Ishikawa (cell line): ENCODE results near the gene LCN1.

Experiments used
- CEBPB ChIP-seq: IDR thresholded peaks from 2 replicates; pipeline ENCODE4 v1.6.1; 2012
- EGR1 ChIP-seq: IDR thresholded peaks from 2 replicates; pipeline ENCODE4 v1.6.1; 2012
- EP300 ChIP-seq: IDR thresholded peaks from 2 replicates; pipeline ENCODE4 v1.6.1; 2012; ENCODE audit warnings: borderline replicate concordance
- FOXM1 ChIP-seq: IDR thresholded peaks from 2 replicates; pipeline ENCODE4 v1.6.1; 2012; ENCODE audit warnings: low read depth, borderline replicate concordance
- RAD21 ChIP-seq: IDR thresholded peaks from 2 replicates; pipeline ENCODE4 v1.6.1; 2012; ENCODE audit warnings: low read depth
- TCF12 ChIP-seq: IDR thresholded peaks from 2 replicates; pipeline ENCODE4 v1.6.1; 2012; ENCODE audit warnings: low read depth
- TEAD4 ChIP-seq: IDR thresholded peaks from 2 replicates; pipeline ENCODE4 v1.6.1; 2012
- TF ChIP-seq, protein P1 (sequence below): IDR thresholded peaks from 2 replicates; pipeline ENCODE4 v1.6.1; 2012
- TF ChIP-seq, protein P2 (sequence below): IDR thresholded peaks from 2 replicates; pipeline ENCODE4 v1.6.1; 2012; ENCODE audit warnings: low read depth, mild to moderate bottlenecking
- TF ChIP-seq, protein P3 (sequence below): IDR thresholded peaks from 2 replicates; pipeline ENCODE4 v1.6.1; 2012

DNA sequence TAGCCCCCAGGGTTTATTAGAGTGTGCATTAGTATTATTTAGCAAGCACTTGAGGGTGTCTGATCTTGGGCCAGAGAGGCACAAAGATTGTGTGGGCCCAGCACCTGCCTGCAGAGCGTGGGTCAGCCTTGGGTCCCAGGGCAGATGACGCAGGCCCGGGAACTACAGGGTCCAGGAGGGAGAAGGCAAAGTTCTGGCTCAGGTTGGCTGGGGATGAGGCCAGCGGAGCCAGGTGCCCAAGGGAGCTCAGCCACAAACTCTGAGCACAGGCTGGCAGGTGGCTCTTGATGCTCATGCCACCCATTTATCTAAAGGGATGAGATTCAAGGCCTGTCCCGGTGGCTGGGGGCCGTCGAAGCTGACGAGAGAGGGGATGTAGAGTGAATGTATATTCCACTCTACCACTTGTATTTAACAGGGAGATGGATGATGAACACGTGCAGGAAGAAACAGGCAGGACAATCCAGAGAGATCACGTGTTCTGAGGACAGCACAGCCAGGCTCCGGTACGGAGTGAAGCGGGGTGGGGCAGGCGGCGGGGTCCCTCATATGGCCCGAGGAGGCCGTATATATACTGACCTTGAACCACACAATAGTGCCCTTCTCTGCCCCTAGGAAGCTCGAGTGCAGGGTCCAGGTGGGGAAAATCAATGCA, 23.9 kb downstream of the LCN1 start:
- TF ChIP-seq EP300: no peak
- TF ChIP-seq EGR1: no peak
- TF ChIP-seq TEAD4: no peak
- TF ChIP-seq, protein P1, sequence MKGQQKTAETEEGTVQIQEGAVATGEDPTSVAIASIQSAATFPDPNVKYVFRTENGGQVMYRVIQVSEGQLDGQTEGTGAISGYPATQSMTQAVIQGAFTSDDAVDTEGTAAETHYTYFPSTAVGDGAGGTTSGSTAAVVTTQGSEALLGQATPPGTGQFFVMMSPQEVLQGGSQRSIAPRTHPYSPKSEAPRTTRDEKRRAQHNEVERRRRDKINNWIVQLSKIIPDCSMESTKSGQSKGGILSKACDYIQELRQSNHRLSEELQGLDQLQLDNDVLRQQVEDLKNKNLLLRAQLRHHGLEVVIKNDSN: no peak
- no peak for TF ChIP-seq TCF12
- TF ChIP-seq, protein P2, sequence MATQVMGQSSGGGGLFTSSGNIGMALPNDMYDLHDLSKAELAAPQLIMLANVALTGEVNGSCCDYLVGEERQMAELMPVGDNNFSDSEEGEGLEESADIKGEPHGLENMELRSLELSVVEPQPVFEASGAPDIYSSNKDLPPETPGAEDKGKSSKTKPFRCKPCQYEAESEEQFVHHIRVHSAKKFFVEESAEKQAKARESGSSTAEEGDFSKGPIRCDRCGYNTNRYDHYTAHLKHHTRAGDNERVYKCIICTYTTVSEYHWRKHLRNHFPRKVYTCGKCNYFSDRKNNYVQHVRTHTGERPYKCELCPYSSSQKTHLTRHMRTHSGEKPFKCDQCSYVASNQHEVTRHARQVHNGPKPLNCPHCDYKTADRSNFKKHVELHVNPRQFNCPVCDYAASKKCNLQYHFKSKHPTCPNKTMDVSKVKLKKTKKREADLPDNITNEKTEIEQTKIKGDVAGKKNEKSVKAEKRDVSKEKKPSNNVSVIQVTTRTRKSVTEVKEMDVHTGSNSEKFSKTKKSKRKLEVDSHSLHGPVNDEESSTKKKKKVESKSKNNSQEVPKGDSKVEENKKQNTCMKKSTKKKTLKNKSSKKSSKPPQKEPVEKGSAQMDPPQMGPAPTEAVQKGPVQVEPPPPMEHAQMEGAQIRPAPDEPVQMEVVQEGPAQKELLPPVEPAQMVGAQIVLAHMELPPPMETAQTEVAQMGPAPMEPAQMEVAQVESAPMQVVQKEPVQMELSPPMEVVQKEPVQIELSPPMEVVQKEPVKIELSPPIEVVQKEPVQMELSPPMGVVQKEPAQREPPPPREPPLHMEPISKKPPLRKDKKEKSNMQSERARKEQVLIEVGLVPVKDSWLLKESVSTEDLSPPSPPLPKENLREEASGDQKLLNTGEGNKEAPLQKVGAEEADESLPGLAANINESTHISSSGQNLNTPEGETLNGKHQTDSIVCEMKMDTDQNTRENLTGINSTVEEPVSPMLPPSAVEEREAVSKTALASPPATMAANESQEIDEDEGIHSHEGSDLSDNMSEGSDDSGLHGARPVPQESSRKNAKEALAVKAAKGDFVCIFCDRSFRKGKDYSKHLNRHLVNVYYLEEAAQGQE: no peak
- no peak for TF ChIP-seq CEBPB
- TF ChIP-seq, protein P3, sequence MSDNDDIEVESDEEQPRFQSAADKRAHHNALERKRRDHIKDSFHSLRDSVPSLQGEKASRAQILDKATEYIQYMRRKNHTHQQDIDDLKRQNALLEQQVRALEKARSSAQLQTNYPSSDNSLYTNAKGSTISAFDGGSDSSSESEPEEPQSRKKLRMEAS: no peak
- TF ChIP-seq RAD21: no peak
- no peak for TF ChIP-seq FOXM1
